SK-N-SH (cell line): ENCODE measurements around the gene FBXW5.

ENCODE experiments used
- CTCF ChIP-seq: fragments of 200-600 bp; sonication (generic); IDR thresholded peaks from 2 replicates; pipeline ENCODE4 v1.6.1; 2017; ENCODE audit warnings: antibody characterized with exemption, mild to moderate bottlenecking, moderate library complexity
- JUND ChIP-seq: IDR thresholded peaks from 2 replicates; pipeline ENCODE4 v1.4.0; 2012
- POLR2AphosphoS5 ChIP-seq: IDR thresholded peaks from 2 replicates; pipeline ENCODE4 v1.6.1; 2012; ENCODE audit warnings: low read depth, low read length
- RCOR1 ChIP-seq: fragments of 150-350 bp; IDR thresholded peaks from 2 replicates; pipeline ENCODE4 v1.6.1; 2017; ENCODE audit warnings: antibody characterized with exemption, low read length
- REST ChIP-seq: IDR thresholded peaks from 2 replicates; pipeline ENCODE4 v1.6.1; 2012; ENCODE audit warnings: mild to moderate bottlenecking, low read depth, low read length, moderate library complexity
- RXRA ChIP-seq: IDR thresholded peaks from 2 replicates; pipeline ENCODE4 v1.4.0; 2012; ENCODE audit warnings: low read depth, mild to moderate bottlenecking, borderline replicate concordance
- SMC3 ChIP-seq: IDR thresholded peaks from 2 replicates; pipeline ENCODE4 v1.6.1; 2012; ENCODE audit warnings: low read depth, low read length, improper control_type of control experiment
- TAF1 ChIP-seq: IDR thresholded peaks from 2 replicates; pipeline ENCODE4 v1.6.1; 2012; ENCODE audit warnings: low read depth, mild to moderate bottlenecking, low read length, moderate library complexity, borderline replicate concordance
- USF1 ChIP-seq: IDR thresholded peaks from 2 replicates; pipeline ENCODE4 v1.4.0; 2012; ENCODE audit warnings: low read depth, borderline replicate concordance

GRCh38 chr9:136983167-136983566, 38.6 kb upstream of the FBXW5 start:
- TF ChIP-seq TAF1 (no peak), CTCF (no peak), POLR2AphosphoS5 (no peak), USF1 (no peak), REST (no peak), RCOR1 (no peak), SMC3 (no peak), RXRA (no peak), JUND (no peak)
